ENCODE data around the gene LUZP1. TPM values are rescaled to one million over a fixed set of nuclear protein-coding genes. Genes with fewer than 3 reads are reported as not detected.
"Not testable (repeated sequence)": the region's sequence is repeated elsewhere in the genome, so short reads cannot be mapped to it uniquely, and the experiment has no call there.

The LUZP1 gene
- total RNA-seq, 4 donors from 2014 or later, result 20.8 to 25.7 (median 22.9) TPM

GRCh38 chr1:23196627-23197328 lies 28.1 kb upstream of the LUZP1 start:
- DNase-seq (ENCODE audit: low spot score in 2 of 2), result no peak
- 48% methylated on average over 10 of the region's 10 CpGs for WGBS
- no peak overlapping the region for H3K27ac ChIP-seq

GRCh38 chr1:23194119-23194984 lies 25.7 kb upstream of the LUZP1 start:
- DNase-seq (ENCODE audit: low spot score in 2 of 2), result no peak
- Histone ChIP-seq H3K9me3 (no peaks in the 10 kb centered on the region), H3K4me1 (no peaks in the 10 kb centered on the region), H3K36me3 (no peaks in the 10 kb centered on the region), H3K27me3 (no peaks in the 10 kb centered on the region), H3K27ac (no peak overlapping the region), H3K4me3 (no peak overlapping the region)
- 45% methylated on average over 11 of the region's 11 CpGs for WGBS
- TF ChIP-seq EP300 (IDR thresholded peaks at IDR 0.05), result no peak
- TF ChIP-seq POLR2A (IDR thresholded peaks at IDR 0.05), result no peak
- no peak for TF ChIP-seq CTCF (IDR thresholded peaks at IDR 0.05)
- no peak for TF ChIP-seq POLR2AphosphoS5 (IDR thresholded peaks at IDR 0.05)

More at GRCh38 chr1:23196627-23197328, 28.1 kb upstream of the LUZP1 start:
- no peaks in the 10 kb centered on the region for H3K36me3 ChIP-seq
- no peaks in the 10 kb centered on the region for H3K27me3 ChIP-seq
- TF ChIP-seq POLR2AphosphoS5 (IDR thresholded peaks at IDR 0.05) (no peak), POLR2A (IDR thresholded peaks at IDR 0.05) (no peak), EP300 (IDR thresholded peaks at IDR 0.05) (no peak), CTCF (IDR thresholded peaks at IDR 0.05) (no peak)
- H3K4me1 ChIP-seq, result no peaks in the 10 kb centered on the region
- no peaks in the 10 kb centered on the region for H3K9me3 ChIP-seq
- H3K4me3 ChIP-seq, result no peak overlapping the region

GRCh38 chr1:23193391-23194118 lies 24.9 kb upstream of the LUZP1 start:
- Histone ChIP-seq H3K27me3 (no peaks in the 10 kb centered on the region), H3K9me3 (no peaks in the 10 kb centered on the region), H3K4me3 (no peak overlapping the region), H3K36me3 (no peaks in the 10 kb centered on the region), H3K27ac (no peak overlapping the region), H3K4me1 (no peaks in the 10 kb centered on the region)
- TF ChIP-seq POLR2A (IDR thresholded peaks at IDR 0.05), result no peak
- TF ChIP-seq CTCF (IDR thresholded peaks at IDR 0.05), result no peak
- TF ChIP-seq POLR2AphosphoS5 (IDR thresholded peaks at IDR 0.05), result no peak
- no peak for TF ChIP-seq EP300 (IDR thresholded peaks at IDR 0.05)
- 95% methylated on average over 27 of the region's 27 CpGs for WGBS
- no peak for DNase-seq (ENCODE audit: low spot score in 2 of 2)

- TF ChIP-seq POLR2AphosphoS5 (IDR thresholded peaks at IDR 0.05) (no peak), CTCF (IDR thresholded peaks at IDR 0.05) (no peak), EP300 (IDR thresholded peaks at IDR 0.05) (no peak), POLR2A (IDR thresholded peaks at IDR 0.05) (no peak)
- Histone ChIP-seq H3K36me3 (no peaks in the 10 kb centered on the region), H3K4me1 (no peaks in the 10 kb centered on the region), H3K27me3 (no peaks in the 10 kb centered on the region), H3K27ac (no peak overlapping the region), H3K4me3 (no peak overlapping the region), H3K9me3 (no peaks in the 10 kb centered on the region)
- DNase-seq (ENCODE audit: low spot score in 2 of 2), result no peak
- 99% methylated on average over 3 of the region's 3 CpGs for WGBS
Observed at GRCh38 chr1:23191199-23191598, 22.5 kb upstream of the LUZP1 start.

- DNase-seq (ENCODE audit: low spot score in 2 of 2); H3K36me3 ChIP-seq; H3K4me3 ChIP-seq; H3K27ac ChIP-seq; H3K9me3 ChIP-seq; H3K4me1 ChIP-seq; H3K27me3 ChIP-seq: not testable (repeated sequence)
- 93% methylated on average over 13 of the region's 13 CpGs for WGBS
Observed at GRCh38 chr1:23188936-23189452, 20.3 kb upstream of the LUZP1 start.

All from suprapubic skin (tissue), 4 donors.